Measurements from ENCODE around the gene KLHL1. TPM values are rescaled to one million over a fixed set of nuclear protein-coding genes. Genes with fewer than 3 reads are reported as not detected.

KLHL1 gene
- total RNA-seq, 1 experiment from 2014 or later, result not detected

DNA sequence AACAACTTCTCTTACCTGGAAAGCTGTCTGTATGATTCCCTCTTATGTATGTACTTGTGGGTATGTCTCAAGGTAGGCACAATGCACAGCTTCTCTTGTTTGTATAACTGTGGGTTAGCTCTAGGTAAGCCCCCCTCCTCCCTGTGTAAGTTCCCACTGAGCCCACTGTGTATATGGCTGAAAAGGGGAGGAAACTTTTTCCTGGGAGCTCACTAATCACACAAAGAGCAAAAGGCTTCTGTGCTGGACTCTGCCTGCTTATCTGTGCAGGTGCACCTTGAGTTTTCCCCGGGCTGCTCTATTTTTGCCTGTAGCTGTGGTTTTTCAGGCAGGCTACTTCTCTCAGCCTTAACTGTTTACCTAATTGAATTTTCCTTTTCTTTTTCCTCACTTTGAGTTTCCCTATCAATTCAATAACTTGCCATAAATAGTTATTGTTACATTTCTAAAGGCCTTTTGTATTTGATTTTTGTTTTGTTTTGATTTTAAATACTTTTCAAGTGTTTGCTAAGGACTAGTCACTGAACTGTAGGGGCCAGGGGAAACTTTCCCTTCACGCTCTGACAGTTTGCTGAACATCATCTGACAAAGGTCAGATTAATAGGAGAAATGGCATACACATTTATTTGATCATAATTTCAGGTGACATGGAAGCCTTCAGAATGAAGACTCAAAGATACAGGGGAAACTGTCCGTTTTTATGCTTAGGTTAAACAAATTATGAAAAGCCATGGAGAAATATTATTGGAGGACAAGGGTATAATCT, 424.1 kb downstream of the KLHL1 start:
- DNase-seq (ENCODE audit: low read depth), result no peak

DNA sequence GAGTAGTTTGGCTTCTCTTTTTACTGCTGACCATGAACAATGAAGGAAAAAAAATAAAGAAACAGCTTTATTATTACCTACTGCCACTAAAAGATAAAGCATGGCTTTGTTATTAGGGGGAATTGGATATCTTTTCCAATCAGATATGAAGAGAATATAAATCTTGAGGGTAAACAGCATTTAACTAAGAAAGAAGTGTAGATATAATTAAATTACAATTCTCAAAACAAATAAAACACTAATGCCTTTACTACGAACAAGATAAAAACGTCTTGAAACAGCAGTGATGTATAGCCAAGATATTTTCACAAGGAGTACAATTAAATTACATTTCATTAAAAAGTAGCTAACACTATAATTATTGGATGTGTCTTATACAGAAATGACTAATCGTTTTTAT, 426.5 kb downstream of the KLHL1 start:
- DNase-seq (ENCODE audit: low read depth), result no peak

DNA sequence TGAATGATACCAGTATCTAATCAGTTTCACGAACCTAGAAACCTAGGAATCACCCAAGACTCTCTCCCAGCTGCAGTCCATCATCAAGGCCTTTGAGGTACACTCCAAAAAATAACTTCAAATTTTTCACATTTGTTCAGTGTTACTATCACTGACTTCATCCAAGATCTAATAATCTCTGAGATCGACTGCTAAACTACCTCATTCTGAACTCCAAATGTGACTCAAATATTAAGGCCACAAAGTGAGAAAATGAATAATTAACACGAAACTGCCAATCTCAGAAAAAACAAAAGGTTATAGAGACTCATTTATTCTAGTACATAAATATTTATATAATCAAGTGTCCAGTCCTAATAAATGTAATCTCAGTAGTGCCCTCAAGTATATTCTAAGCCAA, 430.9 kb downstream of the KLHL1 start:
- no peak for DNase-seq (ENCODE audit: low read depth)

DNA sequence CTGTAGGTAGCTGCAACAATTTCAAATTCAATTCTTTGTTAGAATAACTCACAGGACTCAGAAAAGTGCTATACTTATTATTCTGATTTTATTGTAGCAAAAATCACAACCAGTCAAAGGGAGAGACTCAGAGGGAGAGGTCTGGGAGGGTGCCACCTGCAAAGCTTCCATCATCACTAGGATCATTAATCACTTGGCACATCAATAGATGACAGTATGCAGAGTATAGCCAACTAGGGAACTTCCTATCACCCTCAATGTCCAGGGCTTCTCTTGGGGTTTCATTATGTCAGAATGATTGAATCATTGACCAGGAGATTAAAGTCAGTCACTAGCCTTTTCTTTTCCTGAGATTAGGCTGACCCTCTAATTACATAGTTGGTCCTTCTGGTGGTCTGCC, 432.0 kb downstream of the KLHL1 start:
- no peak for DNase-seq (ENCODE audit: low read depth)

DNA sequence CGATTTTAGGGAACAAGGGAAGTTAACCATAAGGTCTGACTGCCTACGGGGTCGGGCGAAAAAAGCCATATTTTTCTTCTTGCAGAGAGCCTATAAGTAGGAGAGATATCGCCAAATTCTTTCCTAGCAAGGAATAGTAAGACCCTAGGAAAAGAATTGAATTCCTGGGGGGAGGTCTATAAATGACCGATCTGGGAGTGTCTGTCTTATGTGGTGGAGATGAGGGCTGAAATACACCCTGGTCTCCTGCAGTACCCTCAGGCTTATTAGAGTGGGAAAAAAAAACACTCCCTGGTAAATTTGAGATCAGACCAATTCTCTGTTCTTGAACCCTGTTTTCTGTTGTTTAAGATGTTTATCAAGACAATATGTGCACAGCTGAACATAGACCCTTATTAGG, 448.1 kb downstream of the KLHL1 start:
- no peak for DNase-seq (ENCODE audit: low read depth)

DNA sequence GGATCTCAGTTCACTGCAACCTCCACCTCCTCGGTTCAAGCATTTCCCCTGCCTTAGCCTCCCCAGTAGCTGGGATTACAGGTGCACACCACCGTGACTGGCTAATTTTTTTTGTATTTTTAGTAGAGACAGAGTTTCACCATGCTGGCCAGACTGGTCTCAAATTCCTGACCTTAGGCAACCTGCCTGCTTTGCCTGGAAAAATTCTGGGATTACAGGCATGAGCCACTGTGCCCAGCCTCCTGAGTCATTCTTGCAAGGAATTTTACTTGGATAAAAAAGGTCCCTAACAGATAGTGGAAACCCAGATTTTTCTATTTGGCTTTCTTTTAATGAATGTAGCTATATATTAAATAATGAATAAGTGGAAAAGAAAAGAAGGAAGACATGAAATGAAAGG, 450.6 kb downstream of the KLHL1 start:
- no peak for DNase-seq (ENCODE audit: low read depth)

DNA sequence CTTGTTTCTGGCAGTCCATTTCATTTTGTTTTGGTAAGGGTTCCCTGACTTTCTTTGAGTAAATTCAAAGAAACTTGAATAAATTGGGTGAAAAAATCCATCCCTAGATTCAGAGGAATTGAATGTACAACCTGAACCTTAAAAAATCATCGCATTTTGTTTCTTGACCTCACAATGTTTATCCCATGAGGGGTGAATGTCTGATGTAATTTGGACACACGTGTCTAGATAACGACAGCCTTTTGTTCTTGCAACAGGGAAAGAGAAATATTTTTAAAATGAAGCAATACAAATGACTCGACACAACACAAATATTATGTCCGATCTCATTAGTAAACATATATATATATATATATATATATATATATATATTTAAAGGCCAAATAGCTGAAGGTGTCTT, 453.9 kb downstream of the KLHL1 start:
- DNase-seq (ENCODE audit: low read depth), result no peak

Other genes starting within 250 kb of the KLHL1 start
- gene ATXN8OS, start 626 bp downstream of the KLHL1 start, total RNA-seq (2014; rRNA removed; shearing (Covaris generic)), result not detected in 2 replicates